HUES6 (cell line): ENCODE results near the gene ITPK1.

ENCODE experiments used
- H3K27ac ChIP-seq: 2 replicates; pipeline ENCODE4 v1.7.0; 2013; ENCODE audit warnings: low read depth, mild to moderate bottlenecking, low read length, inconsistent platforms
- H3K27me3 ChIP-seq: 2 replicates; pipeline ENCODE4 v1.6.1; 2013; ENCODE audit warnings: low read length; ENCODE audit not compliant: control insufficient read depth, insufficient read depth
- H3K36me3 ChIP-seq: 2 replicates; pipeline ENCODE4 v1.6.1; 2013; ENCODE audit warnings: low read length; ENCODE audit not compliant: control insufficient read depth, insufficient read depth
- H3K4me1 ChIP-seq: 2 replicates; pipeline ENCODE4 v1.6.1; 2013; ENCODE audit warnings: low read length; ENCODE audit not compliant: control insufficient read depth, insufficient read depth
- H3K4me3 ChIP-seq: 2 replicates; pipeline ENCODE4 v1.5.1; 2013; ENCODE audit warnings: low read depth, low read length
- H3K9ac ChIP-seq: one replicate; pipeline ENCODE4 v1.6.1; 2013; ENCODE audit warnings: mild to moderate bottlenecking, low read length
- H3K9me3 ChIP-seq: 2 replicates; pipeline ENCODE4 v1.6.1; 2013; ENCODE audit warnings: low read depth, low read length; ENCODE audit not compliant: control insufficient read depth, insufficient read depth

The ITPK1 gene

GRCh38 chr14:92936085-92936484 is 179.6 kb downstream of the ITPK1 start:
- H3K9ac ChIP-seq, result no peak overlapping the region

GRCh38 chr14:92935446-92935845 is 180.3 kb downstream of the ITPK1 start:
- H3K27ac ChIP-seq, result no peak overlapping the region
- H3K27me3 ChIP-seq, result no peaks in the 10 kb centered on the region

More at GRCh38 chr14:92936085-92936484, 179.6 kb downstream of the ITPK1 start:
- Histone ChIP-seq H3K9me3 (no peaks in the 10 kb centered on the region), H3K36me3 (peaks cover 2% of the 10 kb centered on the region; the same call in 1 of the 2 replicates), H3K4me1 (no peaks in the 10 kb centered on the region), H3K4me3 (no peak overlapping the region), H3K27me3 (no peaks in the 10 kb centered on the region), H3K27ac (no peak overlapping the region)

GRCh38 chr14:92934196-92935085 is 181.3 kb downstream of the ITPK1 start:
- H3K9me3 ChIP-seq, result no peaks in the 10 kb centered on the region
- H3K4me1 ChIP-seq, result no peaks in the 10 kb centered on the region
- no peaks in the 10 kb centered on the region for H3K27me3 ChIP-seq
- no peak overlapping the region for H3K9ac ChIP-seq
- H3K36me3 ChIP-seq, result no peaks in the 10 kb centered on the region
- H3K27ac ChIP-seq, result no peak overlapping the region
- H3K4me3 ChIP-seq, result no peak overlapping the region

More at GRCh38 chr14:92935446-92935845, 180.3 kb downstream of the ITPK1 start:
- Histone ChIP-seq H3K9ac (no peak overlapping the region), H3K9me3 (no peaks in the 10 kb centered on the region), H3K4me1 (no peaks in the 10 kb centered on the region), H3K36me3 (no peaks in the 10 kb centered on the region; the same call in 1 of the 2 replicates), H3K4me3 (no peak overlapping the region)

GRCh38 chr14:92933481-92933880 is 182.2 kb downstream of the ITPK1 start:
- Histone ChIP-seq H3K9me3 (no peaks in the 10 kb centered on the region), H3K4me1 (no peaks in the 10 kb centered on the region), H3K4me3 (no peak overlapping the region), H3K27me3 (no peaks in the 10 kb centered on the region), H3K9ac (no peak overlapping the region), H3K27ac (no peak overlapping the region), H3K36me3 (no peaks in the 10 kb centered on the region)

- no peaks in the 10 kb centered on the region for H3K27me3 ChIP-seq
- no peak overlapping the region for H3K9ac ChIP-seq
- H3K27ac ChIP-seq, result no peak overlapping the region
- H3K4me3 ChIP-seq, result no peak overlapping the region
- no peaks in the 10 kb centered on the region for H3K36me3 ChIP-seq
- no peaks in the 10 kb centered on the region for H3K4me1 ChIP-seq
- no peaks in the 10 kb centered on the region for H3K9me3 ChIP-seq
These were observed 183.0 kb downstream of the ITPK1 start for GRCh38 chr14:92932448-92933395.

GRCh38 chr14:92931681-92932447 is 183.9 kb downstream of the ITPK1 start:
- Histone ChIP-seq H3K9ac (no peak overlapping the region), H3K4me1 (no peaks in the 10 kb centered on the region), H3K9me3 (no peaks in the 10 kb centered on the region), H3K4me3 (no peak overlapping the region), H3K27ac (no peak overlapping the region), H3K36me3 (no peaks in the 10 kb centered on the region), H3K27me3 (no peaks in the 10 kb centered on the region)

GRCh38 chr14:92930737-92931602 is 184.8 kb downstream of the ITPK1 start:
- Histone ChIP-seq H3K9ac (no peak overlapping the region), H3K4me1 (no peaks in the 10 kb centered on the region), H3K9me3 (no peaks in the 10 kb centered on the region), H3K36me3 (no peaks in the 10 kb centered on the region), H3K27me3 (peaks cover 6% of the 10 kb centered on the region), H3K4me3 (no peak overlapping the region), H3K27ac (no peak overlapping the region)

- Histone ChIP-seq H3K27ac (no peak overlapping the region), H3K9ac (no peak overlapping the region), H3K4me1 (no peaks in the 10 kb centered on the region), H3K4me3 (no peak overlapping the region), H3K9me3 (no peaks in the 10 kb centered on the region), H3K27me3 (peaks cover 15% of the 10 kb centered on the region), H3K36me3 (no peaks in the 10 kb centered on the region)
These were observed 185.8 kb downstream of the ITPK1 start for GRCh38 chr14:92929689-92930608.

GRCh38 chr14:92928961-92929688 is 186.6 kb downstream of the ITPK1 start:
- H3K9ac ChIP-seq, result no peak overlapping the region

More at GRCh38 chr14:92928961-92929688, 186.6 kb downstream of the ITPK1 start:
- Histone ChIP-seq H3K4me1 (peaks cover 6% of the 10 kb centered on the region), H3K9me3 (no peaks in the 10 kb centered on the region), H3K4me3 (no peak overlapping the region), H3K36me3 (no peaks in the 10 kb centered on the region), H3K27me3 (peaks cover 23% of the 10 kb centered on the region), H3K27ac (no peak overlapping the region)
